Vagina (tissue), 2 donors: ENCODE results near the gene STING1.

Experiments used
- CTCF ChIP-seq, 3 experiments: fragments of 450-650 bp in 2 of 3; fragments of 200-600 bp in 1 of 3; sonication (generic) in 1 of 3; IDR thresholded peaks; one replicate each; pipeline ENCODE4 v1.5.1; 2017 to 2019; ENCODE audit warnings: antibody characterized with exemption in 3 of 3, mild to moderate bottlenecking in 2 of 3, moderate library complexity in 2 of 3
- POLR2A ChIP-seq, 2 donors: fragments of 450-650 bp; IDR thresholded peaks; one replicate each; pipeline ENCODE4 v1.6.1; 2017; ENCODE audit warnings: antibody characterized with exemption in 2 of 2, mild to moderate bottlenecking in 2 of 2, moderate library complexity in 2 of 2

DNA sequence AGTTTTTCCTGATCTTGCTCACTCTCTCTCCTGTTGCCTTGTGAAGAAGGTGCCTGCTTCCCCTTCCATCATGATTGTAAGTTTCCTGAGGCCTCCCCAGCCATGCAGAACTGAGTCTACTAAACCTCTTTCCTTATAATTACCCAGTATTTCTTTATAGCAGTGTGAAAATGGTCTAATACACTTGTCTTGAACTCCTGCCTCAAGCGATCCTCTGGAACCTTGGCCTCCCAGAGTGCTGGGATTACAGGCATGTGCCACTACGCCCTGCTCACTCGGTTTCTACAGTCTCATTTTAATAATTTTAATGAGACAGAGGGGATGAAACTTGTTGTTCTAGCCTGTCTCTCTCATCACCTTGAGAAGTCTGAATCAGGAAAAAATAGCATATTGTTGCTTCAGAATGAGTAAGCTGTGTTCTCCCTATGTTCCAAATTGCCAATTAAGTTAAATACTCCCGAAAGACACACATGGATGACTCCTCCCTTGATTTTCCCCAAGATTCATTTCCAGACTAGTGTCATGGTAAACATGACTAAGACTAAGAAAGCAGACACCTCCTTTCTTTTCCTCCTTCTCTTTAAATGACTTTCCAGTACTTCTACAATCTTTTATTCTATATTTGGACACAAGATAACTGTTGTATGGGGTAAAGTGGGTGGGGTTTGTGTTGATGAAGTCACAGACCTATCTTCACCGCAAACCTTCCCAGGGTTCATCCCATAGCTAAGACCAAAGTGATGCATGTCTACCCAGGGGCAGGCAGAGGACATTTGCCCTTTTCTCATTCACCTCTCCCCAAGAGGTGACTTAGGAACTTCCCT is 35.4 kb downstream of the STING1 start:
- TF ChIP-seq POLR2A (IDR thresholded peaks at IDR 0.05) (no peak), CTCF (IDR thresholded peaks at IDR 0.05) (no peak)
